Measurements from ENCODE around the gene ASB6.

The ASB6 gene

DNA sequence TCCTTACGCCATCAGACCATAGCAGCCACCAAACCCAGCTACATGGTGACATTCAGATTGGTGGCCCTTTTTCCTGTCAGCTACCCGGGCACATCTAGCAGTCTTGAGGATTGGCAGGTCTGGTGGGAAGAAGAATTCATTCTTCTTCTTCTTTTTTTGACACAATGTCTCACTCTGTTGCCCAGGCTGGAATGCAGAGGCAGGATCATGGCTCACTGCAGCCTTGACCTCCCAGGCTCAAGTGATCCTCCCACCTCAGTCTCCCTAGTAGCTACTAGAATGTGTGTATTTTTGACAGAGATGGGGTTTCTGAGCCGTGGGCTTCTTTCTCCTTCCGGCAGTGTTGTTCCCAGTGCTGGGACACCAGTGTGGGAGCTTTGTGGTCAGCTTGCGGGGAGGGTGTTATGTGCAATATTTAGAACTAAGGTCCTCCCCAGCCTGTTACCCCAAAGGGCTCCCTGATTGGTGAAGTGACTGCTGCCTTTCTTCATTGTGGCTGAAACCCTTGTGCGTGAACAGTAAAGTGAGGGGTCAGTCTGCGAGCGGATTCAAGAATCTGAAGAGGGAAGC is 12.6 kb downstream of the ASB6 start:
- DNase-seq (ENCODE audit: low read depth, low spot score): no peak
- H3K27ac ChIP-seq: no peak overlapping the region

DNA sequence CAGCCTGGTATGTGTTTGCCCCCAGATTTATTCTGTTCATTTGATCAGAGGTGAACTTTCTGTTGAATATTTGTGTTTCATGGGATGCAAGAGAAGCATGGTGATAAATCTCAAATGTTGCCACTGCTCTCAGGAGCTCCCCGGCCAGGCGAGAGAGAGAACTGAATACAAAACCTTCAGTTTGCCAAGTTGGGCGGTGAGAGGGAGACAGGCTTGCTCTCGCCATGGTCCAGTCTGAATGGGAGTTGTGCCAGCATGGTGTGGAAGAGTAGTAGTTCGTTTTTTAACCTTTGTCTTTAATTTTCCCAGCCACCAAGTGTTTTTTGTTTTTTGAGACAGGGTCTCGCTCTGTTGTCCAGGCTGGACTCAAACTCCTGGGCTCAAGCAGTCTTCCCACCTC is 13.2 kb downstream of the ASB6 start:
- DNase-seq (ENCODE audit: low read depth, low spot score): no peak
- no peak overlapping the region for H3K27ac ChIP-seq

DNA sequence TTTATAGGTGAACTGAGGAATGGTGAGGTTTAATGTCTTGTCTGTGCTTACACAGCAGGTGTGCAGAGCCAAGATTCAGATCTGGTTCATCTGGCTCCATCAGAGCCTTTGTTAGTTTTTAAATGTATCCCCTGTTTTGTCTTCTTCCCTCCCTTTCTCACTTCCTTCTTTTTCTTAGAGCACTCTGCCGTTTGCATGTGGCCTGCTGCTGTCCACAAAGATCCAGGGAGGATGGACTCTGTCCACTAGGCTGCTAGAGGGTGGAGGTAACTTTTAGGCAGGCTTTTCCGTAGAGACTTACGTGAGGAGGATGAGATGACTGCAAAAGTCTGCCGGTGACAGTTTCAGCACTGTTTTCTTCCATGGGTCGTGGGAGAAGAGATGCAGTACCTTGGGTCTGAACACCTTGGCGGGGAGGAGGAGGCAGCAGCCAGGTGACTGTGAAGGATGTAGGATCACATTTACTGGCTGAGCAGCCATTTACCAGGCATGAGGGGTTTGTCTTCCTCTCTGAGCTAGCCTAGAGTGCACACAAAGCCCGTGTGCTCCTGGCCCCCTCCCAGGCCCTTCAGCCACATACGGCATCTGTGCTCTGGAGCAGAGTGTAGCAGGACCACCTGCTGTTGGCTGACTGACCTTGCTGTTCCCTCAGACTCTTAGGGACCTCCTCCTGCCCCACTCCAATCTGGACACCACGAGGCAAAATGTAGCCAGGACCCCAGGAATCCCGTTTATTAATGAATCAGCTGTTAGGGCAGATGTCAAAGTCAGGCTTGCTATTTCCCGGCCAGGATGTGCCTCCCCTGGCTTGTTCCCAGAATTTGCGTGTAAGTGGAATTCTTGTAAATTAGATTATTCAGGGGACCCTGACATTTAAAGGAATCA is 14.2 kb downstream of the ASB6 start:
- no peak overlapping the region for H3K27ac ChIP-seq
- no peak for DNase-seq (ENCODE audit: low read depth, low spot score)

DNA sequence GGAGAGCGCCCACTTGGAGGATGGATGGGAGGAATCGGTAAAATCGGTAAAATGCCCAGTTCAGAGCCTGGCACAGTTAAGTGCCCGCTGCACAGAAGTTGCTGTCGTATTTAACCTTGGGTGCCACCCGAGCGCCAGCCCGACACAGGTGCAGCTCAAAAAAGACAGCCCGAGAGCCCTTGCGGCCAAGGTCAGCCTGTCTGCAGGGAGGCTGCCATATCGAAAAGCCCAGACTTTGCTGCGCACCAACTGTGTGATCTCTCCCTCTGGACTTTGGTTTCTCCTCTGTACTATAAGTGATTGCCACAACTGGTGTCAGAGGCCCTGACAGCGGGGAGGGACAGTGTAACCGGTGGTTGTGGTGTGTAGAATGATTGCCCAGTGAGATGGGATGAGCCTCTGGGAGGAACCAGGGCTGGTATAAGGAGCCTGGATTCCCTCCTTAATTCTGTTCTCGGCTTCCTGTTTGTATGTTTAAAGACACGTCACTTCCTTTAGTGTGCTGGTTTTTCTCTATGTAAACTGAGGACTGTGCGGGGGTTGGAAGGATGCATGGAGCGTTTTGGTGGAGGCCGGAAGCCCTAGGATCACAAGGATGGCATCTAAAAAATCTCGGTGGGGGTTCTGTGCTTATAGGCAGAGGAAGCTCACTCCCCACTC is 15.2 kb downstream of the ASB6 start:
- no peak for DNase-seq (ENCODE audit: low read depth, low spot score)
- H3K27ac ChIP-seq: peak overlapping the region; percentile 66

DNA sequence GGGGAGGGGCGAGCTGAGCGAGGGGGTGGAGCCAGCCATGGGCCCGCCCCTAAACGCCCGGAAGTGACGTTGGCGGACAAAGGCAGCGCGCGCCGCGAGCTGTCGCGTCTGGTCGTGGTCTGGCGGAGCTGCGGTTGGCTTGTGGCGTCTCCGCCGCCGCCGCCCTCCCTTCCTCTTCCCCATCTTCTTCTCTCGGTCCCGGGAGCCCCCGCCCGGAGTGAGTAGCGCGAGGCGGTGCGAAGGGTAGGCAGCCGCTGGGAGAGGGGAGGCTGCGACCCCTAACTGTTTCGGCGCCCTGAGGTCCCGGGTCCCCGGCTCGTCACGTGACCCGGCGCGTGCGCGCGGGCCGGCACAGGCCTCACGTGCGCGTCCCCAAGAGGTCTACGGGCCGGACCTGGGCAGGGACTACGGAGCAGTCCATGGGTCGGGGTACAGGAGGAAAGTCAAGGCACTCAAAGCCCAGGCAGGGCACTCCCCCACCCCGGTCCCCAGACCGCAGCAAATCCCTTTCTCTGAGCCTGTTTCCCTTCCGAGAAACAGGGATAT is 15.8 kb downstream of the ASB6 start, which contains the start of gene NTMT1:
Gene NTMT1, plus strand, starts transcription at position 85 of the 546 bp plus-strand sequence. CDS start 6,541 bp downstream, outside the sequence.
- peak within 1 kb of the TSS; percentile 66 for H3K27ac ChIP-seq
- DNase-seq (ENCODE audit: low read depth, low spot score): no peak

DNA sequence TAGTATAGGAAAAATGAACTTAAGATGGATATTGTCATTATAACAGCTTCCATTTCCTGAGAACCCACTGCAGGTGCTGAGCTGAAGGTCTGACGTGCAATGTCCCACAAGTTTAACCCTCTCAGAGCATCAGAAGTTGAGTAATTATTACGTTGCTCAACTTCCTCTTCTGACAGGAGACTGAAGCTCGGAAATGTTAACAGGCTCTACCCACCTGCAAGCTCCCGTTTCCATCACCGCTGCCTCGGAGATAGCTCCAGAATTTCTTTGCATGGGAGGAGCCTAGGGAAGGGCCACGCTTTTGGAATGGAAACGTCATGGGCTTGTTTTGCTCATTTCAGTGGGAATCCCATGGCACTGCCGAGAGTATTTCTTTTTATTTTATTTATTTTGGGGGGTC is 17.0 kb downstream of the ASB6 start:
- no peak for DNase-seq (ENCODE audit: low read depth, low spot score)
- peak overlapping the region; percentile 66 for H3K27ac ChIP-seq

DNA sequence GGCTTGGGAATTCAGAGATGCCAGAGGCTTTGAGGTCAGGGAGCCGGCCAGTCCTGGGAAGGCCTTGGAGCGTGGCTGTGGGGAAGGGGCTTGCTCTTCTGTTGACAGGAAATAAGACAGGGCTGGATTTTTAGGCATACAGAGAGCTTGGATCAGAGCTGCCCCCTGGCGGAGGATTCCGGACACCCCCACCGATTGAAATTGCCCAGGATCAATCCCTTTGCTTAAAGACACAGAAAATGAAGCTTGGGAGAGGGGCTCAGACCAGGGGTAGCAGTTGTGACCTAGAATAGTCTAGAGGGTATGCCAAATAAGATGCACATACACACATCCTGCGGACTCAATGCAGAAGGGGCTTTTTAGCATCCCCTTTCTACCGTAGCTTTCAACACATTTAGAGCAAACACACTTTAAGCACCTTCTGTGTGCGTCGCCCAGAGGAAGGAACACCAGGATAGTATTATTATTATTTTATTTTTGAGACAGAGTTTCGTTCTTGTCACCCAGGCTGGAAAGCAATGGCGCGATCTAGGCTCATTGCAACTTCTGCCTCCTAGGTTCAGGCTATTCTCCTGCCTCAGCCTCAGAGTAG is 17.7 kb downstream of the ASB6 start:
- DNase-seq (ENCODE audit: low read depth, low spot score): no peak
- peak overlapping the region; percentile 66 for H3K27ac ChIP-seq

DNA sequence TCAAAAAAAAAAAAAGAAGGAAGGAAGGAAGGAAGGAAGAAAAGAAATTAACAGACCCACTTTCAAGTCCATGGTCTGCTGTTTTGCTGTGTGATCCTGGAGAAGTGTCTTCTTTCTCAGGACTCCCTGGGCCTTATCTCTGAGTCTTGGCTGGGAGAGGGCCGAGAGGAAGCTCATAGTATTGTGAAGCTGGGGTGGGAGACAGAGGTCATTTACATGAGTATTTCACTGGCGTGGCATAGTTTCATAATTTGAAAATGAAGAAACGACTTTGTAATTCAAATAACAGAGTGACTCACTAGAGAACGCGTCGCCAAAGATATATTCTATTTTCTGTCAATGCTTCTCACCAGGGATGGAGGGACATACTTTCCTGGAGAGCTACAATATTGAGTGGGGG is 18.6 kb downstream of the ASB6 start:
- DNase-seq (ENCODE audit: low read depth, low spot score): no peak
- H3K27ac ChIP-seq: no peak overlapping the region

DNA sequence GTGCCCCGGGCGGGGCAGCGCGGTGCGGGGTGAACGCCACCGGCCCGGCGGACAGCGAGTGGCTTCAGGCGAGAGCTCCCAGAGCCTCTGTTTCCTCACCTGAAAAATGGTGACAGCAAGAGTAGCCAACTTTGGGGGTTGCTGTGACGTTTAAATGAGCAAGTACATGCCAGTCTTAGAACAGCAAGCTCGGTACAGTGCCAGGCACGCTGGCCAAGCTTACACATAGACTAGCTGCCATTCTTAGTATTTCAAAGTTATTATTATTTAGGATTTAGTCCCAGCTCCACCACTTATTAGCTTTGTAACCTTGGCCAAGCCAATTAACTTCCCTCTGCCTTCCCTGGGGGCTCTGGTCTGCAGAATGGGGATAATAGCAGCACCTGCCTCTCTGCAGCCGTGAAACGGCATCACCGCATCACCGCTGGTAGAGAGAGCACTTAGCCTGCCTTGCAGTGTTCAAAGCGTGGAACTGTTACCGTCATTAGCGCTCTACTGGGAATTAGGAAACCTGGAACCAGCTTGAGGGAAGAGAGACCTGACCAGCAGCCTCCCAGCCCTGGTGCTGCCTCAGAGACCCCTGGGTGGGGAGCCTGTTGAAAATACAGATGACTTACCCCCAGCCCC is 21.2 kb downstream of the ASB6 start, which contains the start of gene C9orf50:
Gene C9orf50, minus strand, starts transcription at position 433 of the 627 bp plus-strand sequence. CDS start 527 bp downstream, outside the sequence.
- DNase-seq (ENCODE audit: low read depth, low spot score): no peak
- H3K27ac ChIP-seq: no peak within 1 kb of the TSS

DNA sequence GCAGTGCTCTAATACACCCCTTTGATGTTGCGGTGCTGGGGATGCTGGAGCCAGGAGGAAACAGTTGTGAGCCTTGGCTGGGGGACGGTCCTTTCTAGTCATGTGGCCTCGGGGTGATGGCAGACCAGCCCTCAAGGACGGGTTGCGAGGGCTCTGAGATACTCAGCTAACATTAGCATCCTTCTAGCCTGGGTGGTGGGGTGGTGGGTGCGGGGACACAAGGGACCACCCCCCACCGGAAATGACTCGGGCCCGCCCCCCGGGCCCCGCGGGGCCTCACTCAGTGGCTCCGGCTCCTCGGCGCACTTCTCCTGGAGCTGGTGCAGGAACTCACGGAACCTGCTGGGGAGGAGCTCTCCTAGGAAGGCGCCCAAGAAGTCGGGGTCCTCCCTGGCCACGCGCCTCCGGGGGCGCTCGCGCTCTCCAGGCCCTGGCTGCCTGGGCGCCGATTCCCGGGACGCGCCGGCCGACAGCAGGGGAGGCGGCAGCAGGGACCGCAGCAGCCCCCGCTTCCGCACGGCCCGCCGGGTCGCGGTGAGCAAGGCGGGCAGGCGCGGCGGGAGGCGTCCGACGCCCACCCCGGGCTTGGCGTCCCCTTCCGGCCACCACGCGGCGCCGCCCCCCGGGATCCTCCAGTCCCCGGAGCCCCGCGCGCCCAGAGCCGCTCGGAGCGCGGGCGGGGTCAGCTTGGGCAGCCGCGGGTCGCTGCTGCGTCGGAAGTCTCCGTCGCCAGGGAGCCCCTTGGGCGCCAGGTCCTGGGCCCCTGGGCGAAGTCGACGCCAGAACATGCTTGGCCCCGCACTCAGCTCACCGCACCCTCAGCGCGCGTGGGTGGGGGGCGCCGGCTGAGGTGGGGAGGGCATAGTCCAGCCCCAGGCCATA is 21.9 kb downstream of the ASB6 start:
- DNase-seq (ENCODE audit: low read depth, low spot score): no peak
- H3K27ac ChIP-seq: no peak overlapping the region

DNA sequence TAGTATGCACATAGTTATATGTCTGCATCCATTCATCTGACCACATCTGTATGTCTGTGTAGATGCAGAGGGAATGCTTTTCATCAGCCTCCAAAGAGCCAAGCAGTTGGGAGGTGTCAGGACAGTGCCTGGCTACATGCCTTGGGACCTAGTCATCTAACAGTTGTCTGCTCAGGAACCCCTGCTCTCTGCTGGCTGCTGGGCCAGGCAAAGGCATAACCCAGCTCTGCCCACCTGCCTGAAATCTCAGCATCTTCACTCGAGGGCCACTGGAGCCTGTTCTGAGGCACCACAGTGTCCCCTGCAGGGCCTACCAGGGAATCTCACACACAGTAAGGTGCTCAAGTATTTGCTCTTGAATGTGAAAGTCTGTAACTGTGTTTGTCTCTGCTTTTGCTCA is 24.8 kb downstream of the ASB6 start:
- DNase-seq (ENCODE audit: low read depth, low spot score): peak; percentile 40

DNA sequence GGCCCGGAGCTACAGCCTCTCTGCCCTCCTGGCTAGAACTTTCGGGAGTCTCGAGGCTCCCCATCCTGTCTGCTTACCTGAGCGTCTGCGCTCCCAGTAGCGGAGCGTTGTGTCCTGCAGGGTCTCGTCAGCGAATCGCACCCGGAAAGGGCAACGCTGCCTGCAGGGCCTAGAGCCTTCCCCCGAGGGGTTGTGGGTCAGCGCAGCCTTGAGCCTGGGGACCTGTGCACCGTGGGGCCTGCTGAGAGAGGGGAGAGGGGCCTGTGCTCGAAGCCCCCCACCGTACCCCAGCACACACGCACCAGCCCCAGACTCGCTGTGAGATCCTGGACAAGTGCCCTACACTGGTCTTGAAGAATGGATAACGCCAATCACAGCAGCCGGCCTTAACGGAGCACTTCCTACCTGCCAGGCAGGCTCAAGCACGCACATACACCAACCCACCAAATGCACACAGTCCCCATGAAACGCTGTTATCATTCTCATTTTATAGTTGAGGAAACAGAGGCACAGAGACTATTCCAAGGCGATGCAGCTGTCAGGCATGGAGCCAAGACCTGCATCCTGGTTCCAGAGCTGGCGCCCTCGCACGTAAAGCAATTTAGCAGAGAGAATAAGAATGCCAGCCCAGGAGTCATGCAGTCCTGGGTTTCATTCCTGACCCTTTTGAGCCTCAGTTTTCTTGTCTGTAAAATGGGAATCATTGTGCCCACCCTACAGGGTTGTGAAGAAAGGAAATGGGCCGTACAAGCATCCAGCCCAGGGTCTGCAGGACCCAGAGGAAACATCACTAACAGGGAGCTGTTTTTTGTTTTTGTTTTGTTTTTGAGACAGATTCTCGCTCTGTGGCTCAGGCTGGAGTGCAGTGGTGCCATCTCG is 26.3 kb downstream of the ASB6 start:
- H3K27ac ChIP-seq: no peak overlapping the region
- no peak for DNase-seq (ENCODE audit: low read depth, low spot score)

More for the DNA sequence above, 24.8 kb downstream of the ASB6 start:
- H3K27ac ChIP-seq: no peak overlapping the region

DNA sequence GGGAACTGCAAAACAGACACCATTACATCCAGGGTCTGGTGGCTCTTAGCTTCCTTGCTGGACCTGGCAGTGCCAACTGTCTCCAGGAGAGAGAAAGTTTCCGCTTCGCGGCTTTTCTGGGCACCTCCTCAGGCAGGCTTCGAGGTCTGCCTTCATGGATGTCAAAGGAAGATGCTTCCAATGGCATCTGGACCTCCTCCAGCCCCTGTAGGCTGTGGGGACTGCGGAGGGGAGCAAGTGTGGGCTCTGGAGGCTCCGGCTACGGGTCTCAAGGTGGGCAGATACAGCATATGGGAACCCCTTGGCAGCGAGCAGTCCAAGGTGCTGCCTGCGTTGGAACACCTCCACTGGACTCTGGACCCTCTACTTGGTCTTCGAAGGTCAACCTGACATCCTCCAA is 27.0 kb downstream of the ASB6 start:
- no peak for DNase-seq (ENCODE audit: low read depth, low spot score)
- H3K27ac ChIP-seq: no peak overlapping the region

DNA sequence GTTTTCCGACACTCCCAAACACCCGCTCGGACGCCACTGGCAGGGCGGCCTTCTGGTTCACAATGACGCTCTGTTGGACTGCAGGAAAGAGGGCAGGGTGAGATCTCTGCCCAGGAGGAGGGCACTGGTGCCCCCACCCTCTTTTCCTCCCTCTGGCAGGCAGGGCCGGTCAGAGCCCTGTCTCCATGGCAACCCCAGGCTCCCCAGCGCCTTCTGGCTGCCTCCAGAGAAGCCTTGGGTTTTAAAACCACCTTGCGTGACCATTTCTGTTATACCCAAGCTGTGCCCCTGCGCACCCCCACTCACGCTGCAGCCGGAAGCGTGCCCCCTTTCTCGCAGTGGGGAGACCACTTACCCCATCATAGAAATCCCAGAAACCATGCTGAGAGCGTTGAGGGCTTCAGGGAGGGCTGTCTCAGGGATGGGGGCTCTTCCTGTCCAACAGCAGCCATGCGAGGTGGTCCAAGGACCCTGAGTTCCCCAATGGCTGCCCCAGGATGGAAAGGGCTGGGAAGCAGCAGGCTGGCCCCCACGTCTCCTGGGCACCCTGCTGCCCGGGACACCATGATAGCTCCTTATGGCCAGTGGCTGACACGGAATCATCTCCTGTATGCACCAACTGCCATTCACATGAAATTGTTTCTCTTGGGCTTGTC is 28.3 kb downstream of the ASB6 start:
- DNase-seq (ENCODE audit: low read depth, low spot score): no peak
- no peak overlapping the region for H3K27ac ChIP-seq

DNA sequence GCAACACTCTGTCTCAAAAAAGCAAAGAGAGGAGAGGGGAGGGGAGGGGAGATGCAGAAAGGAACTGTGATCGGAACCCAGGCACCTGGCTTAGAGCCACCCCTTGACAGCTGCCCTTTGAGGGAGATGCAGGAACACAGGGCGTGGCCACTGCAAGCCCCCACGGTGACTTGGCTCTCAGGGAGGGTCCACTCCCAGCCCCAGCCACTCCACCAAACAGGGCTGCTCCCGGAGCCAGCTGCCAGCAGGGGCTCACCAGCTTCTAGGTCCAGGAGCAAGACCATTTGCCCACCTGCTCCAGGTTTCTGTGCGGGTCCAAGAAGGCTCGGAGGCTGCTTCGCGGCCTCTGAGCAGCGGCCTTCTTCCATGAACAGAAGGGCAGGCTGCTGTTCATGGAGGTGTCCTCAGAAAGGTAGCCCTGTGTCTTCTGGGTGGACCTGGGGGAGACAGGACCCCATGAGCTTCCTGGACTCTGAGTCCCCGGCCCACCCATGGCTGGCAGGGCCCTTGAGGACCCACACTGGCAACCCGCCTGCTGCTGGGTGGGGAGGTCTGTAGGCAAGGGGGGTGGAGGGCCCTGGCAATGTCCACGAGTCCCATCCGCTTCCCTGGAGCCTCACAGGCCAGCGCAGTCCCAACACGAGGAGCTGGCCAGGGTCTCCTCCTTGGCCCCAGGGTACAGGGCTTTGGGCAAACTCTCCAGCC is 29.0 kb downstream of the ASB6 start:
- no peak overlapping the region for H3K27ac ChIP-seq
- DNase-seq (ENCODE audit: low read depth, low spot score): no peak

DNA sequence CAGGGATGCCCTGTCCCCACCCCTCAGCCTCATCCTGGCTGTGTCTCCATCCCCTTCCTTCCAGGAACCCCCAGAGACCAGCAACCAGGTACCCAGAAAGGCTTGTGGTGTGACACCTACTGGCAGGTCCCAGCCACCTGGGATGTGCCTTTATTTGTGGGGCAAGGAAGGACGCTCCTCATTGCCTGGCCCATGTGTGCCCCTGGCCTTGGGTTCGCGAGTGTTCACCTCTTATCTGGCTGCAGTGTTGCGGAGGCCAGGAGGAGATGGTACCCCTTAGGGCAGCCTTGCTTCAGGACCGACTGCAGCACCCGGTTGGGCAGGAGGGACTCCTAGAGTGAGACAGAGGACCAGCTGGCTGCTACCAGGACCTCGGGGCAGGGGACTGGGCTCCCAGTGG is 29.8 kb downstream of the ASB6 start:
- no peak overlapping the region for H3K27ac ChIP-seq
- no peak for DNase-seq (ENCODE audit: low read depth, low spot score)

DNA sequence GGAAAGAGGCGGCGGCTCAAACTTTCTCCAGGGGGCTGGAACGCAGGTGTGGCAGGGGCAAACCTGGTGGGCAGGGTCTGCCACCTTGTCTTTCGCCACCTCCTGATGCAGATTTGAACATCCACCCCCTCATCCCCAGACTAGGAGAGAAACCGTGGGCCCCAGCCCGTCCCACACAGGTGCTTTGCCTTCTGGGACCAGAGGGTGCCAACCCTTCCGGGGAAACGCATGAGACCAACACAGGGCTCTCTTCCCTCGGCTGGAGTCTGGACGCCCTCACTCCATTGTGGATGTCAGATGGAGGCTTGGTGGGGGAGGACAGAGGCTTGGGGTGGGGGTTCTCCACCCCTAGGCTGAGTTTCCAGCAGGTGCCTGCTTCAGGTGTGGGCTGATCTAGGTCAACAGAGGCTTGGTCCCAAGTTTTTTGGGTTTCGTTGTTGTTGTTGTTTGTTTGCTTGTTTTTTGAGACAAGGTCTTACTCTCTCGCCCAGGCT is 30.6 kb downstream of the ASB6 start:
- DNase-seq (ENCODE audit: low read depth, low spot score): no peak
- H3K27ac ChIP-seq: no peak overlapping the region

Measured in epithelial cell of prostate (primary cell).